H9 (cell line): ENCODE results near the gene DOK5. TPM values are rescaled to one million over a fixed set of nuclear protein-coding genes. Genes with fewer than 3 reads are reported as not detected.

Experiments used
- DNase-seq: peaks from one replicate; pipeline ENCODE4 v3.0.0-alpha.2; 2017
- H2AFZ ChIP-seq: one replicate; pipeline ENCODE4 v1.6.1; 2013; ENCODE audit warnings: mild to moderate bottlenecking, low read length, control low read depth, moderate library complexity
- H2AK5ac ChIP-seq: 2 replicates; pipeline ENCODE4 v1.6.1; 2013; ENCODE audit warnings: low read length, control low read depth, mixed read lengths; ENCODE audit not compliant: insufficient read length
- H2BK120ac ChIP-seq: one replicate; pipeline ENCODE4 v1.6.1; 2013; ENCODE audit warnings: low read depth, mild to moderate bottlenecking, low read length, control low read depth, inconsistent platforms; ENCODE audit not compliant: poor library complexity, severe bottlenecking
- H2BK12ac ChIP-seq: 2 replicates; pipeline ENCODE4 v1.6.1; 2013; ENCODE audit warnings: low read length, control low read depth, mixed read lengths, low read depth; ENCODE audit not compliant: insufficient read length
- H2BK15ac ChIP-seq: 2 replicates; pipeline ENCODE4 v1.6.1; 2013; ENCODE audit warnings: low read depth, low read length, control low read depth
- H2BK20ac ChIP-seq: one replicate; pipeline ENCODE4 v1.6.1; 2013; ENCODE audit warnings: low read depth, mild to moderate bottlenecking, low read length, control low read depth, inconsistent platforms; ENCODE audit not compliant: poor library complexity, severe bottlenecking
- H2BK5ac ChIP-seq: 2 replicates; pipeline ENCODE4 v1.6.1; 2013; ENCODE audit warnings: low read length, control low read depth, mixed read lengths; ENCODE audit not compliant: insufficient read length
- H3K14ac ChIP-seq: 2 replicates; pipeline ENCODE4 v1.6.1; 2013; ENCODE audit warnings: low read length, control low read depth; ENCODE audit not compliant: insufficient read depth
- H3K18ac ChIP-seq: 2 replicates; pipeline ENCODE4 v1.6.1; 2013; ENCODE audit warnings: low read depth, mild to moderate bottlenecking, mixed read lengths, low read length, control low read depth; ENCODE audit not compliant: insufficient read length
- H3K23ac ChIP-seq: 2 replicates; pipeline ENCODE4 v1.6.1; 2013; ENCODE audit warnings: low read length, control low read depth, mixed read lengths, low read depth; ENCODE audit not compliant: insufficient read length
- H3K23me2 ChIP-seq: 2 replicates; pipeline ENCODE4 v1.6.1; 2013; ENCODE audit warnings: low read depth, mild to moderate bottlenecking, mixed read lengths, low read length, control low read depth; ENCODE audit not compliant: insufficient read length, poor library complexity, severe bottlenecking
- H3K27ac ChIP-seq: 2 replicates; pipeline ENCODE4 v1.5.1; 2013; ENCODE audit warnings: low read length, control low read depth, mixed read lengths, low read depth; ENCODE audit not compliant: insufficient read length
- H3K27me3 ChIP-seq: 2 replicates; pipeline ENCODE4 v1.6.1; 2013; ENCODE audit warnings: low read length, control low read depth, inconsistent platforms; ENCODE audit not compliant: insufficient read depth
- H3K4ac ChIP-seq: 2 replicates; pipeline ENCODE4 v1.6.1; 2013; ENCODE audit warnings: low read depth, mild to moderate bottlenecking, control low read depth, inconsistent platforms, low read length, moderate library complexity
- H3K4me1 ChIP-seq: 2 replicates; pipeline ENCODE4 v1.6.1; 2013; ENCODE audit warnings: low read length, control low read depth, inconsistent platforms; ENCODE audit not compliant: insufficient read depth
- H3K4me2 ChIP-seq: 2 replicates; pipeline ENCODE4 v1.6.1; 2013; ENCODE audit warnings: low read length, control low read depth, mixed read lengths; ENCODE audit not compliant: insufficient read length, insufficient read depth
- H3K56ac ChIP-seq: 2 replicates; pipeline ENCODE4 v1.6.1; 2013; ENCODE audit warnings: low read depth, mild to moderate bottlenecking, mixed read lengths, low read length, control low read depth; ENCODE audit not compliant: insufficient read length
- H3K79me1 ChIP-seq: 2 replicates; pipeline ENCODE4 v1.6.1; 2013; ENCODE audit warnings: low read depth, mild to moderate bottlenecking, moderate library complexity, low read length, control low read depth, inconsistent platforms; ENCODE audit not compliant: insufficient read depth, poor library complexity, severe bottlenecking
- H3K79me2 ChIP-seq: 2 replicates; pipeline ENCODE4 v1.6.1; 2013; ENCODE audit warnings: low read length, control low read depth, inconsistent platforms; ENCODE audit not compliant: insufficient read depth
- H3K9ac ChIP-seq: 2 replicates; pipeline ENCODE4 v1.6.1; 2013; ENCODE audit warnings: low read length, control low read depth, mixed read lengths; ENCODE audit not compliant: insufficient read length; ENCODE audit errors: extremely low read depth
- H3K9me3 ChIP-seq: one replicate; pipeline ENCODE4 v1.6.1; 2013; ENCODE audit warnings: low read depth, low read length, inconsistent platforms; ENCODE audit not compliant: control insufficient read depth
- H3T11ph ChIP-seq: one replicate; pipeline ENCODE4 v1.6.1; 2013; ENCODE audit warnings: mild to moderate bottlenecking, low read length, control low read depth, inconsistent platforms
- H4K20me1 ChIP-seq: one replicate; pipeline ENCODE4 v1.6.1; 2013; ENCODE audit not compliant: control insufficient read depth, insufficient read length, insufficient read depth
- H4K5ac ChIP-seq: 2 replicates; pipeline ENCODE4 v1.6.1; 2013; ENCODE audit warnings: low read depth, mild to moderate bottlenecking, mixed read lengths, low read length, control low read depth; ENCODE audit not compliant: insufficient read length
- H4K8ac ChIP-seq: replicated peaks from 2 replicates; pipeline ENCODE4 v1.6.1; 2013; ENCODE audit warnings: low read length, control low read depth, mixed read lengths, low read depth; ENCODE audit not compliant: insufficient read length
- H4K91ac ChIP-seq: 2 replicates; pipeline ENCODE4 v1.6.1; 2013; ENCODE audit warnings: low read depth, mild to moderate bottlenecking, moderate library complexity, mixed read lengths, low read length, control low read depth; ENCODE audit not compliant: insufficient read length
- H3K27ac Mint-ChIP-seq, 3 experiments: 2 replicates in 2 of 3; 3 replicates in 1 of 3; pipeline ENCODE4 v1.8.0; 2020 to 2021; ENCODE audit warnings: mixed read lengths in 3 of 3, mild to moderate bottlenecking in 1 of 3, moderate library complexity in 1 of 3
- H3K27me3 Mint-ChIP-seq: 2 replicates; pipeline ENCODE4 v1.8.0; 2021; ENCODE audit warnings: low read depth, mild to moderate bottlenecking, moderate library complexity, mixed read lengths
- H3K36me3 Mint-ChIP-seq, 3 experiments: 2 replicates in 2 of 3; 3 replicates in 1 of 3; pipeline ENCODE4 v1.8.0; 2020 to 2021; ENCODE audit warnings: low read depth in 3 of 3, mixed read lengths in 3 of 3; ENCODE audit not compliant: insufficient read depth in 1 of 3
- H3K4me1 Mint-ChIP-seq, 2 experiments: 2 replicates each; pipeline ENCODE4 v1.8.0; 2020; ENCODE audit warnings: mixed read lengths in 2 of 2
- H3K4me3 Mint-ChIP-seq, 2 experiments: 2 replicates in 1 of 2; 3 replicates in 1 of 2; pipeline ENCODE4 v1.8.0; 2020 to 2021; ENCODE audit warnings: mild to moderate bottlenecking in 2 of 2, mixed read lengths in 2 of 2, moderate library complexity in 1 of 2
- H3K9me3 Mint-ChIP-seq, 2 experiments: 2 replicates in 1 of 2; 3 replicates in 1 of 2; pipeline ENCODE4 v1.8.0; 2020; ENCODE audit warnings: mild to moderate bottlenecking in 2 of 2, mixed read lengths in 2 of 2, moderate library complexity in 1 of 2
- WGBS: extraction: QIAGEN DNeasy Blood & Tissue Kit; methylation state at CpG from one replicate; pipeline ENCODE4 v1.1.7; 2013; ENCODE audit warnings: missing lambda C conversion rate, low lambda C conversion rate, mixed read lengths; ENCODE audit not compliant: insufficient read length; ENCODE audit errors: extremely low coverage; 5-methylcytosine and 5-hydroxymethylcytosine counted together
- total RNA-seq: library from RNA; stranded (reverse); gene quantifications from 2 replicates; pipeline ENCODE4 v1.2.1, GENCODE V29; 2021
- TF ChIP-seq, protein P1 (sequence below): fragments of 200-600 bp; sonication (generic); conservative IDR thresholded peaks from 3 replicates; pipeline ENCODE4 v1.8.0; 2021; ENCODE audit warnings: antibody characterized with exemption, mild to moderate bottlenecking

The DOK5 gene
- total RNA-seq, 1 experiment from 2014 or later: 4.5 TPM

DNA sequence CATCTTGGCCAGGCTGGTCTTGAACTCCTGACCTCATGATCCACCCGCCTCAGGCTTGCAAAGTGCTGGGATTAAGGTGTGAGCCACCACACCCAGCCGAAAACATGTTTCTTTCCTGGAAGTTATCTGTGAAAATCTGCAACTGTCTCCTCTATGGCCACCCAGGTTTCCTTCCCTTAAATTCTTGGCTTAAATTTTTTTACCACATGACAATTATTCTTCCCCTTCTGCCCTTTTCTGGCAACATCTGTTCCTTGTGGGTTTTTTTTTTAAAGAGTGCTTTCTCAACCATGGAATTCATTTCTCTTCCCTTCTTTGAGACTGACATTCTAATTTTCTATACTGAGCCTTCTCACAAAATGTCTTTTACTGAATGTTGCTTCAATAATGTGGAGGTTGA, 59.6 kb downstream of the DOK5 start:
- no peak overlapping the region for H3K14ac ChIP-seq
- no peak overlapping the region for H3K23ac ChIP-seq
- H3K36me3 Mint-ChIP-seq: peaks cover 10 to 24% (median 13%) of the 10 kb centered on the region in 3 experiments
- H3K23me2 ChIP-seq: no peaks in the 10 kb centered on the region
- H2AK5ac ChIP-seq: no peak overlapping the region
- no peaks in the 10 kb centered on the region for H3K4me1 ChIP-seq
- no peak overlapping the region for H3K27ac ChIP-seq
- no peak overlapping the region for H2BK12ac ChIP-seq
- H2BK5ac ChIP-seq: no peak overlapping the region
- H2BK20ac ChIP-seq: no peak overlapping the region
- TF ChIP-seq, protein P1, sequence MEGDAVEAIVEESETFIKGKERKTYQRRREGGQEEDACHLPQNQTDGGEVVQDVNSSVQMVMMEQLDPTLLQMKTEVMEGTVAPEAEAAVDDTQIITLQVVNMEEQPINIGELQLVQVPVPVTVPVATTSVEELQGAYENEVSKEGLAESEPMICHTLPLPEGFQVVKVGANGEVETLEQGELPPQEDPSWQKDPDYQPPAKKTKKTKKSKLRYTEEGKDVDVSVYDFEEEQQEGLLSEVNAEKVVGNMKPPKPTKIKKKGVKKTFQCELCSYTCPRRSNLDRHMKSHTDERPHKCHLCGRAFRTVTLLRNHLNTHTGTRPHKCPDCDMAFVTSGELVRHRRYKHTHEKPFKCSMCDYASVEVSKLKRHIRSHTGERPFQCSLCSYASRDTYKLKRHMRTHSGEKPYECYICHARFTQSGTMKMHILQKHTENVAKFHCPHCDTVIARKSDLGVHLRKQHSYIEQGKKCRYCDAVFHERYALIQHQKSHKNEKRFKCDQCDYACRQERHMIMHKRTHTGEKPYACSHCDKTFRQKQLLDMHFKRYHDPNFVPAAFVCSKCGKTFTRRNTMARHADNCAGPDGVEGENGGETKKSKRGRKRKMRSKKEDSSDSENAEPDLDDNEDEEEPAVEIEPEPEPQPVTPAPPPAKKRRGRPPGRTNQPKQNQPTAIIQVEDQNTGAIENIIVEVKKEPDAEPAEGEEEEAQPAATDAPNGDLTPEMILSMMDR: no peak
- H3K27ac Mint-ChIP-seq: no peak overlapping the region
- H2BK120ac ChIP-seq: no peak overlapping the region
- peaks cover 10 to 16% of the 10 kb centered on the region in 2 experiments for H3K9me3 Mint-ChIP-seq
- no peaks in the 10 kb centered on the region for H3K79me2 ChIP-seq
- H3K4me2 ChIP-seq: no peak overlapping the region
- H3K18ac ChIP-seq: no peak overlapping the region
- H4K91ac ChIP-seq: no peak overlapping the region
- H3K4me3 Mint-ChIP-seq: no peak overlapping the region
- no peak overlapping the region for H4K8ac ChIP-seq
- H3K27me3 ChIP-seq: no peaks in the 10 kb centered on the region
- H4K20me1 ChIP-seq: no peaks in the 10 kb centered on the region
- H3K79me1 ChIP-seq: no peaks in the 10 kb centered on the region
- no peak overlapping the region for H3K4ac ChIP-seq
- no peak overlapping the region for H3K56ac ChIP-seq
- peaks cover 4 to 5% of the 10 kb centered on the region in 2 experiments; a peak in 2 of 4 replicates for H3K4me1 Mint-ChIP-seq
- no peak overlapping the region for H3K9ac ChIP-seq
- H3K27me3 Mint-ChIP-seq: no peaks in the 10 kb centered on the region
- DNase-seq: no peak
- H3K9me3 ChIP-seq: no peaks in the 10 kb centered on the region
- no CpG with 5 or more reads among the region's 2 CpGs for WGBS
- H2AFZ ChIP-seq: no peak overlapping the region
- no peak overlapping the region for H3T11ph ChIP-seq
- no peak overlapping the region for H4K5ac ChIP-seq
- H2BK15ac ChIP-seq: no peak overlapping the region
